Measurements from ENCODE around the gene CAPRIN2.

Gene CAPRIN2

DNA sequence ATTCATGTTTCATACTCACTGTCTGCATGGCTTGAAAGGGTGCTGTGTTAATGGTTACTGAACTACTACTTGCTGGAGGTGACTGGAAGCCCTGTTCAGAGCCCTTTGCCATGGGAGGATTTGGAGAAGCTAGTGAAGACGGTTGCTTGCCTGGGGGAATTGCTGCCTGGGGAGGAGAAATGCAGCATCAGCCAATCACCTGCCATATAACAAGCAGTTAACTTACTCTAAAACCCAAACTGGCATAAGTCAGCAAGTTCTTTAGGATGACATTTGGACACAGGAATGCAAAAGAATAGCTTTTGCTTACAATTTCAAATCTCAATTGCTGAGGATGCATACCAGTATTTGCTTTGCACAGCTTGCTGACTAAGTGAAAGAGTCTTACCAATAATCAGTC lies 35.7 kb downstream of the CAPRIN2 start:
- DNase-seq (ENCODE audit: low read depth in 1 of 2, low spot score in 1 of 2): peak; percentile 14 to 78
- in situ Hi-C loops (cut with HindIII; ENCODE audit: low pct_unique_long_range_greater_than_20kb, low sequenced_read_pairs): no loop called here
- TF ChIP-seq JUND (IDR thresholded peaks at IDR 0.05; ENCODE audit: low read depth): no peak

- no peak for DNase-seq (ENCODE audit: low read depth in 1 of 2, low spot score in 1 of 2)
- TF ChIP-seq JUND (IDR thresholded peaks at IDR 0.05; ENCODE audit: low read depth): no peak
- in situ Hi-C loops (cut with HindIII; ENCODE audit: low pct_unique_long_range_greater_than_20kb, low sequenced_read_pairs): no loop called here
Observed at GRCh38 chr12:30707613-30708342, 47.0 kb downstream of the CAPRIN2 start.

- in situ Hi-C loops (cut with HindIII; ENCODE audit: low pct_unique_long_range_greater_than_20kb, low sequenced_read_pairs): no loop called here
- DNase-seq (ENCODE audit: low read depth in 1 of 2, low spot score in 1 of 2): no peak
- no peak for TF ChIP-seq JUND (IDR thresholded peaks at IDR 0.05; ENCODE audit: low read depth)
Observed at GRCh38 chr12:30706476-30706875, 48.3 kb downstream of the CAPRIN2 start.

DNA sequence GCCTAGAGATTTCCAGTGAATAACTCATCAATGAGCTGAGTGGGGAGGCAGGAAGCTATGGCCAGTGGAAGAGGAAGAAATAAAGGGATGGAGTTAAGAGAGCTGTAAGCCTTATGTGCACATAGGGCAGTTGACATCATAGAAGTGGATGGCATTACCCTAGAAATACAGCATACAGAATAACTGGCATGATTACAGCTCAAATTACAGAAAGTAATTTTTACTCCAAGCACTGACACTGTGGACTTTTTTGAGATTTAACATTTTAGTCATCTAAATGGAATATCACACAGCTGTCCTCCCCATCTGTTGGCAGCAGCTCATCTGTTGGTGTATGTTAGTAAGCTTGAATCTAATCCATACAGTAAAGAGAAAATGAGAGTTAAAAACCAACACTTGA lies 53.7 kb downstream of the CAPRIN2 start:
- TF ChIP-seq JUND (IDR thresholded peaks at IDR 0.05; ENCODE audit: low read depth): no peak
- no peak for DNase-seq (ENCODE audit: low read depth in 1 of 2, low spot score in 1 of 2)
- in situ Hi-C loops (cut with HindIII; ENCODE audit: low pct_unique_long_range_greater_than_20kb, low sequenced_read_pairs): no loop called here

DNA sequence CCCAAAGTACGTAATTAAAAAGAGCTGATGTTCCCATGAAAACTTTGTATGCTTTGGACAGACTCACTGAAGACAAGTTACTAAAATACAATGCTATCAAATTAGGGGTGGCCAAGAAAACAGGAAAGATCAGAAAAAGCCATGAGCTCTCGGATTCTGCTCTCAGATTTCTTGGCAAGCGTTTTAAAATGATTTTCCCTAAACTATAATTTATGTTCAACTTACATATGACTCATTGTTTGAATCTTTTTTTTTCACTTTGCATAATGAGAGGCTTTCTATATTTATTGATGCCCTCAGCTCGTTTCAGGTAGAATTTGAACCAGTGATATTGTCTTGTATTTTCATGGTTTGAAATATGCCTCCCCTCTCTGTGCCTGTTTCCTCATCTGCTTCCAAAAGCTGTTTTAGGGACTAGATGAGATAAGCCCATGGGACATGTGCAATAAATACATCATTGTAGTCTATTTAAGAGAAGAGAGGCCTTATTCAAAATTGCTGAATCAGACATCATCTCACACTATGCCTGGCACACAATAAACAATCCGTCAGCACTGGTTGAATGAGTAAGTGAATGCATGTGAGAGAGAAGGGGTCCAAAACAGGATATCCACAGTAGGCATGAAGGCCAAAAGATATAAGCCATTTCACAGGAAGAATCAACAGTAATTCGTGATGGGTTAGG lies 54.4 kb downstream of the CAPRIN2 start:
- no peak for TF ChIP-seq JUND (IDR thresholded peaks at IDR 0.05; ENCODE audit: low read depth)
- in situ Hi-C loops (cut with HindIII; ENCODE audit: low pct_unique_long_range_greater_than_20kb, low sequenced_read_pairs): no loop called here
- DNase-seq (ENCODE audit: low read depth in 1 of 2, low spot score in 1 of 2): no peak

GRCh38 chr12:30698346-30698745 lies 56.4 kb downstream of the CAPRIN2 start:
- TF ChIP-seq JUND (IDR thresholded peaks at IDR 0.05; ENCODE audit: low read depth): no peak
- in situ Hi-C loops (cut with HindIII; ENCODE audit: low pct_unique_long_range_greater_than_20kb, low sequenced_read_pairs): no loop called here
- DNase-seq (ENCODE audit: low read depth in 1 of 2, low spot score in 1 of 2): no peak

DNA sequence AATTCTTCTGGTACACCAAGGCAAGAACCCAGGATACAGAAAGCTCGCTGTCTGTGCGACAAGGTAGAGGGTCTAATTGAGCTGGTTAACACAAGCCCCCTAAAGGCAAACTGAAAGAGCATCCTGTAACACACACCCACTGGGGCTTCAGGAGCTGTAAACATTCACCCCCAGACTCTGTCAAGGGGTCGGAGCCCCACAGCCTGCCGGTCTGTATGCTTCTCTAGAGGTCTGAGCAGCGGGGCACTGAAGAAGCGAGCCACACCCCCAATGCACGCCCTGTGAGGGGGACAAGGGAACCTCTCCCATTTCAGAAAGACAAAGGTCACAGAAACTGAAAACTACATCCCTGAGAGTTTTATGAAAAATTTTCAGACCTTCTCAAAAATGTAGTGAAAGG lies 57.8 kb downstream of the CAPRIN2 start:
- no peak for TF ChIP-seq JUND (IDR thresholded peaks at IDR 0.05; ENCODE audit: low read depth)
- no peak for DNase-seq (ENCODE audit: low read depth in 1 of 2, low spot score in 1 of 2)
- in situ Hi-C loops (cut with HindIII; ENCODE audit: low pct_unique_long_range_greater_than_20kb, low sequenced_read_pairs): no loop called here

DNA sequence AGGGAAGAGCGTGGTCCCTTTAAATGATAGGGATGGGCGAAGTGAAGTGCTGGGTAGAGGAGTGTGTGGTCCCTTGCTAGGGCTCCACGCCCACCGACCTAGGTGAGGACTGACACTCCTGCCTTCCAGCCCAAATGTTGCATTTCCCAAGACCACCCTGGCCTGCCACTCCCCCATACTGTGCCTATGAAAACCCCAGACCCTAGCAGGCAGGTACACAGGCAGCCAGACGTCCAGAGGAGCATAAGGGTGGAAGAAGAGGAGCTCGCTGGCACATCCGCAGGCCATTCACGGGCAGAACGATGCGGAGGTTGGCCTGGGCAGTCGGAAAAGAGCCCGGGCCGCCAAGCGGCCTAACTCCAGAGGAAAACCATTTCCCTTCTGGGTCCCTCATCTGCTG lies 58.3 kb downstream of the CAPRIN2 start:
- no peak for DNase-seq (ENCODE audit: low read depth in 1 of 2, low spot score in 1 of 2)
- in situ Hi-C loops (cut with HindIII; ENCODE audit: low pct_unique_long_range_greater_than_20kb, low sequenced_read_pairs): no loop called here
- TF ChIP-seq JUND (IDR thresholded peaks at IDR 0.05; ENCODE audit: low read depth): no peak

DNA sequence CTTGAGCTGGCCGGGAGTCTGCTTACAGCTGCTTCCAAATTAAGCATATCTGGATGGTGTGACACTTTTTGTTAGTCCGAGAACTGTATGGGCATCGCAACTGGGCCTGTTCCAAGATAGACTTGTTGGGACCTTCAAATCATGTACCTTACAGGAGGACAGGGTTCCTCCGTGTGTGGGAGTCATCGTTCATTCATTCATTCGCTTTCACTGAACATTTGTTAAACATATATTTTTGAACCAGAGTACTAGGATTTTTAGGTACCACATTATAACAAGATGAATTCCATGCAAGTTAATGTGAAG lies 58.7 kb downstream of the CAPRIN2 start:
- DNase-seq (ENCODE audit: low read depth in 1 of 2, low spot score in 1 of 2): no peak
- in situ Hi-C loops (cut with HindIII; ENCODE audit: low pct_unique_long_range_greater_than_20kb, low sequenced_read_pairs): no loop called here
- no peak for TF ChIP-seq JUND (IDR thresholded peaks at IDR 0.05; ENCODE audit: low read depth)

DNA sequence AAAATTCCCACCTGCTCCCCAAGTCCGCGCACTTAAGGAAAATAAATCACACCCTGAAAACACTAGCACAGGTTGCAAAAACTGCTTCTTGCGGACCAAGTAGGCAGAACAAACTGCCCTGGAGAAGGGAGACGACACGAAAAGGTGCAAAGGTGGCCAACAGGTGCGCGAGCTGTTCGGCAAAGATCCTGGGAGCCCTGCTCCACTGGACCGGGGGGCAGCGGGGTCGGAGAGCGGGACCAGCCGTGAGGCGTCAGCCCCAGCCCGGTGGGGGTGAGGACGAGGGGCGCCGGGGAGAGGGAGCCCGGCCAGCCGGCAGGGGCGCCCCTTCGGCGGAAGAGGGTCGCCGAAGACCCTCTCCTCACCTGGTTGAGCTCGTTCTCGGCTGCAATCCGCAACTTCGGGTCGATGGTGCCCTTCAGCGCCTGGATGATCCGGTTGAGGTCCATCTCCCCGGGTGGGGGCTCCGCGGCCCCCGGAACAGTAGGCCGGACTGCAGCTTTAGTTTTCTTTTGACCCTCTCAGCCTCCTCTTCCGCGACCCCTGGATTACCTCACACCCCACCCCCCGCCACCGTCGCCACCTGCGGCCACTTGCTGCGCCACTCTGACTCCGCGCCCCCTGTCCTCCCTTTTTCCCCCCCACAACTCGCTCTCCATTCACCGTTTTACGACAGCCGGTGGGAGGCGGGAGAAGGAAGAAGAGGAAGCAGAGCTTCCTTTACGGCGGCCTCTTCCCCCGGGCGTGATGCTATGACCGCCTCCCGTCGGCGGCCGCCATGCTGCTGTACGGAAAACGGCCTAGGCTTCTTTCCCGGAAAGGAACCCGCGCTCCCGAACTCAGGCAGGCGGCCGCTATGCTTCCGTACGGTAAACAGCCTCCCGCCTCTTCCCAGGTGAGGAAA lies 59.3 kb downstream of the CAPRIN2 start, which contains the start of gene IPO8:
IPO8 (minus strand) TSS at position 671 of the 904 bp plus-strand sequence; CDS start at position 449, 222 bp downstream.
- in situ Hi-C loops (cut with HindIII; ENCODE audit: low pct_unique_long_range_greater_than_20kb, low sequenced_read_pairs): no loop called here
- no peak for TF ChIP-seq JUND (IDR thresholded peaks at IDR 0.05; ENCODE audit: low read depth)
- peak; percentile 92 to 96 for DNase-seq (ENCODE audit: low read depth in 1 of 2, low spot score in 1 of 2)

DNA sequence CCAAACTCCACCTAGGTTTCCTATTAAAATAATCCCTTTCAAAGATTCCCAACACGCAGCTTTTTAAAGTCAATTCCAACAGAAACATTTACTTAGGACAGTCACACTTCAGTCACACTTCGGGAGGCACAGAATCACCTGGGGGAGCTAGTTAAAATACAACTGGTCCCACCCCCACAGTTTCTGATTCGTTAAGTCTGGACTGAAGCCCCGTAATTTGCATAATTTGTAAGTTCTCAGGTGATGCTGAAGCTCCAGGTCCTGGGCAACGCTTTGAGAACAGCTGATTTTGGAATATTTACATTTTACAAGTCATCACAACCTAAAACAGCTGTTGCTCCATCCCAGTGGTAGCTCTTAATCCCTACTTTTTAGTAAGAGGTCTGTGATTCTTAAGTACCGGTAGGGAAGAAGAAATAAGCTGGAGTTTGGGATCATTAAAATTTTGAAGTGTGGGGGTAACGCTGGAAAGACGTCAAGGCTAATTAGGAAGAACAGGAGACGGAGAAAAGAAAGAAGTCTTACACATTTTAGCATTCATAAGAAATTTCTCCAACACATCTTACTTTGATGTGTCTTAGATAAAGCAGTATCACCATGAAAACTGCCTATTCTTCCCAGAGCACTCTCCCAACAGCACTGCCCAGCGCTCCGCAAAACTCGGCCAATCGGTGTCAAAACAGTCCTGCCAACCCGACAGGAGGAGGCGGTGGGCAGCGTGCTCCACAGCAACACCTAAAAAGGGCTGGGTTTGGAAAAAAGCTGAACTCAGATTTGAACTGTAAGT lies 60.1 kb downstream of the CAPRIN2 start:
- peak; percentile 69 to 70 for DNase-seq (ENCODE audit: low read depth in 1 of 2, low spot score in 1 of 2)
- no peak for TF ChIP-seq JUND (IDR thresholded peaks at IDR 0.05; ENCODE audit: low read depth)
- in situ Hi-C loops (cut with HindIII; ENCODE audit: low pct_unique_long_range_greater_than_20kb, low sequenced_read_pairs): no loop called here

DNA sequence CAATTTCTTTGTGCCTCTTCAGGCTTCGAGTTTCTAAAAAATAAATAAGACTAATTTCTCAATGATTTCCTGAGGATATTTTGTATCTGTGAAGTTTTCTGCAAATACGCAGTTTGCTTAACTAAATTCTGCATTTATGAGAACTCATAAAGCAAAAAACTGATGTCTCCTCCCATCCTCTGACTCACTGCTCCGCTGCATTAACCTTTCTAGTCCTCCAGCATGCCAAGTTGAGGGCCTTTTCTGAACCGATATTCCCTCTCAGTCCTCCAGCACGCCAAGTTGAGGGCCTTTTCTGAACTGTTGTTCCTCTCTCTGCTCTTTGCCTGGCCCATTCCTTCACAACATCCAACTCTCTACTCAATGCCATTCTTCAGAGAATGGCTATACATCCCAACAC lies 62.3 kb downstream of the CAPRIN2 start:
- in situ Hi-C loops (cut with HindIII; ENCODE audit: low pct_unique_long_range_greater_than_20kb, low sequenced_read_pairs): no loop called here
- TF ChIP-seq JUND (IDR thresholded peaks at IDR 0.05; ENCODE audit: low read depth): no peak
- no peak for DNase-seq (ENCODE audit: low read depth in 1 of 2, low spot score in 1 of 2)
